ENCODE measurements around the gene SNRPB. TPM values are rescaled to one million over a fixed set of nuclear protein-coding genes. Genes with fewer than 3 reads are reported as not detected.

The SNRPB gene
- total and polyA plus RNA-seq, 2 of the 13 experiments (the other 11 are each of a cell fraction or from before 2014, with no cell fraction given) = 473 to 844 TPM

DNA sequence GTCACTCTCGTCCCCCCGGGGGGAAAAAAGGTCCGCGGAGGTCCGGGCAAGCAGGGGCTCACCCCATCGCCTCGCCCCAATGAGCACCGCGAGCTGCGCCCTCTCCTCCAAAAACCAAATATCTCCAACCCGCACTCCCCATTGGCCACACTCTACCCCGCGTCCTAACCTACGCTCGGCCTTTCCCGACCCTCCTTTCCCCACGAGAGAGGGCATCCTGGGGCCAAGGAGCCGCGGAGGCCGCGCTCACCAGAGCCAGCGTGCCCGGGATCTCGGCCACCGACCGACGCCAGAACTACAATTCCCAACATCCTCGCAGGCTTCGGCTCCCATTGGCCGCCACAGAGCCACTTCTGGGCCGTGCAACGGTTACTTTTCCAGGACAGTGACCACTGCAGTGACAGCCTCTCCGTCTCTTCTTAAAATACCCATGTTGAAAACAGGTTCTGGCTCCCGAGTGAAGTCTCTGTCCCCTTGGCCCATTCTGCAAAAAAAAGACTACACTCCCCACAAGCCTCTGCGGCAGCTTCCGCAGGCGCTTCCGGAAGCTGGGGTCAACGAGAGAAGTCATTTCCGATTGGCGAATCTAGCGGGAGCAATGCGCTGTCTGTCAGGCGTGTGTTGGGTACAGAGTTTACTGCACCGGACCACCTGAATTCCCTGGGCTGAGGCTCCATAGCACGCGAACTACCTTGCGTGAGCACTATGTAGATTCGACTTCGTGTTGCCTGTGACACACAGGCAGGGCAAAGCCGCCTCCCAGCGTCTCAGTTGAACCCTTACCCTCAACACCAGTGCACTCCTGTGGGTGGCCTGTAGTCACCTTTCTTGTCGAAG is 38.3 kb upstream of the SNRPB start, which contains the start of gene ZNF343 (continued):
- TF ChIP-seq ZFP90 (CRISPR knock-in tag; IDR thresholded peaks at IDR 0.05; ENCODE audit: borderline replicate concordance) = no peak; the same call in 1 of the 2 replicates
- peak; percentile 65; the same call in 1 of the 2 replicates for TF ChIP-seq ZMYM3 (CRISPR knock-in tag; IDR thresholded peaks at IDR 0.05)
- TF ChIP-seq ZNF136 (CRISPR knock-in tag; IDR thresholded peaks at IDR 0.05; ENCODE audit: low read depth) = 0 out of 2 replicates have a peak, but pooled peaks have one; percentile 57
- peak; percentile 100 for TF ChIP-seq CREM (IDR thresholded peaks at IDR 0.05)
- no peak for TF ChIP-seq CREM (CRISPR knock-in tag; IDR thresholded peaks at IDR 0.05)
- TF ChIP-seq ATM (IDR thresholded peaks at IDR 0.05; ENCODE audit: borderline replicate concordance) = no peak
- peak; percentile 78 for TF ChIP-seq ZNF160 (CRISPR knock-in tag; IDR thresholded peaks at IDR 0.05)
- TF ChIP-seq NBN (conservative IDR thresholded peaks at IDR 0.05) = no peak
- 0 out of 2 replicates have a peak, but pooled peaks have one; percentile 22 for TF ChIP-seq SP140L (CRISPR knock-in tag; IDR thresholded peaks at IDR 0.05; ENCODE audit: borderline replicate concordance)
- TF ChIP-seq, protein P1, sequence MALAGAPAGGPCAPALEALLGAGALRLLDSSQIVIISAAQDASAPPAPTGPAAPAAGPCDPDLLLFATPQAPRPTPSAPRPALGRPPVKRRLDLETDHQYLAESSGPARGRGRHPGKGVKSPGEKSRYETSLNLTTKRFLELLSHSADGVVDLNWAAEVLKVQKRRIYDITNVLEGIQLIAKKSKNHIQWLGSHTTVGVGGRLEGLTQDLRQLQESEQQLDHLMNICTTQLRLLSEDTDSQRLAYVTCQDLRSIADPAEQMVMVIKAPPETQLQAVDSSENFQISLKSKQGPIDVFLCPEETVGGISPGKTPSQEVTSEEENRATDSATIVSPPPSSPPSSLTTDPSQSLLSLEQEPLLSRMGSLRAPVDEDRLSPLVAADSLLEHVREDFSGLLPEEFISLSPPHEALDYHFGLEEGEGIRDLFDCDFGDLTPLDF (CRISPR knock-in tag; IDR thresholded peaks at IDR 0.05) = peak; percentile 71; the same call in 1 of the 2 replicates
- TF ChIP-seq ZSCAN29 (CRISPR knock-in tag; conservative IDR thresholded peaks at IDR 0.05) = no peak; the same call in 1 of the 2 replicates
- TF ChIP-seq TFDP1 (CRISPR knock-in tag; IDR thresholded peaks at IDR 0.05; ENCODE audit: borderline replicate concordance) = peak; percentile 85
- TF ChIP-seq, protein P2, sequence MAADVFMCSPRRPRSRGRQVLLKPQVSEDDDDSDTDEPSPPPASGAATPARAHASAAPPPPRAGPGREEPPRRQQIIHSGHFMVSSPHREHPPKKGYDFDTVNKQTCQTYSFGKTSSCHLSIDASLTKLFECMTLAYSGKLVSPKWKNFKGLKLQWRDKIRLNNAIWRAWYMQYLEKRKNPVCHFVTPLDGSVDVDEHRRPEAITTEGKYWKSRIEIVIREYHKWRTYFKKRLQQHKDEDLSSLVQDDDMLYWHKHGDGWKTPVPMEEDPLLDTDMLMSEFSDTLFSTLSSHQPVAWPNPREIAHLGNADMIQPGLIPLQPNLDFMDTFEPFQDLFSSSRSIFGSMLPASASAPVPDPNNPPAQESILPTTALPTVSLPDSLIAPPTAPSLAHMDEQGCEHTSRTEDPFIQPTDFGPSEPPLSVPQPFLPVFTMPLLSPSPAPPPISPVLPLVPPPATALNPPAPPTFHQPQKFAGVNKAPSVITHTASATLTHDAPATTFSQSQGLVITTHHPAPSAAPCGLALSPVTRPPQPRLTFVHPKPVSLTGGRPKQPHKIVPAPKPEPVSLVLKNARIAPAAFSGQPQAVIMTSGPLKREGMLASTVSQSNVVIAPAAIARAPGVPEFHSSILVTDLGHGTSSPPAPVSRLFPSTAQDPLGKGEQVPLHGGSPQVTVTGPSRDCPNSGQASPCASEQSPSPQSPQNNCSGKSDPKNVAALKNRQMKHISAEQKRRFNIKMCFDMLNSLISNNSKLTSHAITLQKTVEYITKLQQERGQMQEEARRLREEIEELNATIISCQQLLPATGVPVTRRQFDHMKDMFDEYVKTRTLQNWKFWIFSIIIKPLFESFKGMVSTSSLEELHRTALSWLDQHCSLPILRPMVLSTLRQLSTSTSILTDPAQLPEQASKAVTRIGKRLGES (CRISPR knock-in tag; IDR thresholded peaks at IDR 0.05; ENCODE audit: borderline replicate concordance) = no peak
- TF ChIP-seq ZNF550 (CRISPR knock-in tag; IDR thresholded peaks at IDR 0.05; ENCODE audit: borderline replicate concordance) = peak; percentile 90; the same call in 1 of the 2 replicates
- TF ChIP-seq MTA3 (CRISPR knock-in tag; IDR thresholded peaks at IDR 0.05) = no peak
- peak; percentile 90 for TF ChIP-seq ZNF607 (CRISPR knock-in tag; IDR thresholded peaks at IDR 0.05; ENCODE audit: borderline replicate concordance)
- TF ChIP-seq, protein P3, sequence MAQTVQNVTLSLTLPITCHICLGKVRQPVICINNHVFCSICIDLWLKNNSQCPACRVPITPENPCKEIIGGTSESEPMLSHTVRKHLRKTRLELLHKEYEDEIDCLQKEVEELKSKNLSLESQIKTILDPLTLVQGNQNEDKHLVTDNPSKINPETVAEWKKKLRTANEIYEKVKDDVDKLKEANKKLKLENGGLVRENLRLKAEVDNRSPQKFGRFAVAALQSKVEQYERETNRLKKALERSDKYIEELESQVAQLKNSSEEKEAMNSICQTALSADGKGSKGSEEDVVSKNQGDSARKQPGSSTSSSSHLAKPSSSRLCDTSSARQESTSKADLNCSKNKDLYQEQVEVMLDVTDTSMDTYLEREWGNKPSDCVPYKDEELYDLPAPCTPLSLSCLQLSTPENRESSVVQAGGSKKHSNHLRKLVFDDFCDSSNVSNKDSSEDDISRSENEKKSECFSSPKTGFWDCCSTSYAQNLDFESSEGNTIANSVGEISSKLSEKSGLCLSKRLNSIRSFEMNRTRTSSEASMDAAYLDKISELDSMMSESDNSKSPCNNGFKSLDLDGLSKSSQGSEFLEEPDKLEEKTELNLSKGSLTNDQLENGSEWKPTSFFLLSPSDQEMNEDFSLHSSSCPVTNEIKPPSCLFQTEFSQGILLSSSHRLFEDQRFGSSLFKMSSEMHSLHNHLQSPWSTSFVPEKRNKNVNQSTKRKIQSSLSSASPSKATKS (CRISPR knock-in tag; IDR thresholded peaks at IDR 0.05) = peak; percentile 48; the same call in 1 of the 2 replicates
- TF ChIP-seq ESRRA (CRISPR knock-in tag; IDR thresholded peaks at IDR 0.05; ENCODE audit: low read depth) = 0 out of 2 replicates have a peak, but pooled peaks have one; percentile 53
- TF ChIP-seq GPBP1L1 (CRISPR knock-in tag; IDR thresholded peaks at IDR 0.05) = no peak
